Mucosa of rectum (tissue), 2 donors: Measurements from ENCODE around the gene TSG101.

Source experiments
- H3K27ac ChIP-seq, 2 donors: one replicate each; pipeline ENCODE4 v1.7.0; 2013; ENCODE audit warnings: inconsistent platforms in 2 of 2, low read depth in 2 of 2, low read length in 2 of 2
- H3K27me3 ChIP-seq, 2 donors: one replicate each; pipeline ENCODE4 v1.7.0; 2013; ENCODE audit warnings: low read length in 2 of 2; ENCODE audit not compliant: control insufficient read depth in 2 of 2, insufficient read depth in 2 of 2
- H3K36me3 ChIP-seq, 2 donors: one replicate each; pipeline ENCODE4 v1.7.0; 2013; ENCODE audit warnings: low read length in 2 of 2; ENCODE audit not compliant: control insufficient read depth in 2 of 2, insufficient read depth in 2 of 2
- H3K4me1 ChIP-seq, 2 donors: one replicate each; pipeline ENCODE4 v1.7.0; 2013; ENCODE audit warnings: low read length in 2 of 2, mild to moderate bottlenecking in 1 of 2; ENCODE audit not compliant: control insufficient read depth in 2 of 2, insufficient read depth in 2 of 2
- H3K4me3 ChIP-seq, 2 donors: one replicate each; pipeline ENCODE4 v1.7.0; 2013; ENCODE audit warnings: low read length in 2 of 2
- H3K9ac ChIP-seq, 2 donors: one replicate each; pipeline ENCODE4 v1.7.0; 2013; ENCODE audit warnings: low read length in 2 of 2, low read depth in 1 of 2, mild to moderate bottlenecking in 1 of 2
- H3K9me3 ChIP-seq, 2 donors: one replicate each; pipeline ENCODE4 v1.7.0; 2013; ENCODE audit warnings: low read length in 2 of 2; ENCODE audit not compliant: control insufficient read depth in 2 of 2
- donor health status: healthy.
- donor health status: Normal muscosa, but diverticular disease.

Gene TSG101

DNA sequence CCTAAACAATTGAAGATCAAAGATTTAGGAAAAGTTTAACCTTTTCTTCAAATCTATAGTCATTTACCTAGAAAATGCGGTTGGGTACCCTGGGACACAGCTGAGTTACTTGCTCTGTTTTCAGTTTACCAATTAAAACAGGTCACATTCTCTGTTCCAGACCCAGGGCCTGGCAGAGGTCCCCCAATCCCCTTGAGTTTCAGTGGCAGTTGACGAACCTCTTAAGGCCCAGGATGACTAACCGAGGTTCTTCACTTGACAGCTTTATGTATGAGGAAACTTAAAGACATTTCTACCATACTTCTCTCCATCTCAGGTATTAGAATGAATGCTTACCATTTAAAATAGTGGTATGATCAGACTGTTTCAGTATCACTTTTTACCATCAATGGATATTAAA, 54.7 kb downstream of the TSG101 start:
- Histone ChIP-seq H3K27ac (no peak overlapping the region), H3K9me3 (no peaks in the 10 kb centered on the region), H3K4me3 (no peak overlapping the region), H3K27me3 (no peaks in the 10 kb centered on the region), H3K36me3 (peaks cover 2 to 17% of the 10 kb centered on the region in 2 donors), H3K9ac (no peak overlapping the region), H3K4me1 (no peaks in the 10 kb centered on the region)

DNA sequence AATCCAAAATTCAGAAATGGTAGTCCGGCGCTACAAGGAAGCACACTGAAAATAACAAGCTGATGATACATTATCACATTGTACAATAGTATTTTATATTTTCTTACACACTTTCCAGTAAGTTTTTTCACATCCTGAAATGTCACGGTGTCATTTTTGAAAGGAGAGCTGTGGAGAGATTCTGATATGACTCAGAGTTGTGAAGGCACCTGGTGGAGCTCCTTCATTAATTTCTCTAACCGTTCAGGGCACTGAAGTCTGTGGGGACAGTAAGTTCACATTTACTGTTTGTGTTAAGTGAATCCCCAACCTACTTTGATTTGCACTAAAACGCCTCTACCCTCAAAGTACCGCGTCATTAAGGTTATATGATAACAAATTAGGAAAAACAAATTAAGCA, 57.8 kb downstream of the TSG101 start:
- Histone ChIP-seq H3K36me3 (no peaks in the 10 kb centered on the region), H3K27me3 (no peaks in the 10 kb centered on the region), H3K4me3 (no peak overlapping the region), H3K9ac (no peak overlapping the region), H3K4me1 (no peaks in the 10 kb centered on the region), H3K9me3 (no peaks in the 10 kb centered on the region), H3K27ac (no peak overlapping the region)

DNA sequence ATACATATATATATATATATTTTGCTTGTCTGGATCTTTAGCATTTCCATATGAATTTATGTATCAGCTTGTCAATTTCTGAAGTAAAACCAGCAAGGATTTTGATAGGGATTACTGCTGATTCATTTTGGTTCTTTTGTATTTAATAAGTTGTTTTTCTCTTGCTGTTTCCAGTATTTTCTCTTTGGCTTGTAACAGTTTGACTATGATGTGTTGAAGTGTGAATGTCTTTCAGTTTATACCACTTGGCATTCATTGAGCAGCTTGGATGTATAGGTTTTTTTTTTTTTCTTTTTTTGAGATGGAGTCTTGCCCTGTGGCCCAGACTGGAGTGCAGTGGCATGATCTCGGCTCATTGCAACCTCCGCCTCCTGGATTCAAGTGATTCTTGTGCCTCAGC, 58.7 kb downstream of the TSG101 start:
- Histone ChIP-seq H3K27me3 (no peaks in the 10 kb centered on the region), H3K9me3 (no peaks in the 10 kb centered on the region), H3K9ac (no peak overlapping the region), H3K36me3 (no peaks in the 10 kb centered on the region), H3K4me1 (no peaks in the 10 kb centered on the region), H3K4me3 (no peak overlapping the region), H3K27ac (no peak overlapping the region)

DNA sequence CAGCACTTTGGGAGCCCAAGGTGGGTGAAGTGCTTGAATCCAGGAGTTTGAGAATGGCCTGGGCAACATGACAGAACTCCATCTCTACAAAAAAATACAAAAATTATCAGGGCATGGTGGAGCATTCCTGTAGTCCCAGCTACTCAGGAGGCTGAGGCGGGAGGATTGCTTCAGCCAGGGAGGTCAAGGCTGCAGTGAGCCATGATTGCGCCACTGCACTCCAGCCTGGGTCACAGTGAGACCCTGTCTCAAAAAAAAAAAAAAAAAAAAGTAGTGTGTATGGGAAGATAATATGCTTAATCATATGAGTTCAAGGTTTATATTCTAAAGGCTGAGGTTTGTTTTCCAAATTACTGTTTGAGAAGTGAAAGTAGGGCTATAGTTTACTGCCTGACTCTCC, 60.3 kb downstream of the TSG101 start:
- Histone ChIP-seq H3K4me3 (no peak overlapping the region), H3K27ac (no peak overlapping the region)

DNA sequence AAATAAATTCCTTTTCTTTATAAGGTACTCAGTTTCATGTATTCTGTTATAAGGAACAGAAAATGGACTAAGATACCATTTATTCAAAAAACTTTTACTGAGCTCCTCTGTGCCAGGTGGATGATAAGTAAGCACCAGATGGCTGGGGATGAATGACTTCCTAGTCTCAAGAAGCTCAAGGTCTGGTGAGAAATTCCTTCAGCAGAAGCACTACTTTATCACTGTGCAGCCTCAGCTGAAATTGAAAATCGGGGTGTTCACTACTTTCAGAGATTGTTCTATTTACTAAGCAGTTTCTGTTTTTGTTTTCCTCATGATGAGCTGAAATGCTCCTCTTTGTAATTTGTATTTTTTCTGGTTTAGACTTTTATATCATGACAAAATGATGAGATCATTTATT, 63.3 kb downstream of the TSG101 start:
- H3K27me3 ChIP-seq = no peaks in the 10 kb centered on the region
- H3K9me3 ChIP-seq = no peaks in the 10 kb centered on the region
- no peak overlapping the region for H3K4me3 ChIP-seq
- H3K9ac ChIP-seq = no peak overlapping the region
- H3K36me3 ChIP-seq = no peaks in the 10 kb centered on the region
- H3K27ac ChIP-seq = no peak overlapping the region
- no peaks in the 10 kb centered on the region for H3K4me1 ChIP-seq

More for the DNA sequence above, 60.3 kb downstream of the TSG101 start:
- no peaks in the 10 kb centered on the region for H3K27me3 ChIP-seq
- H3K36me3 ChIP-seq = no peaks in the 10 kb centered on the region
- no peaks in the 10 kb centered on the region for H3K9me3 ChIP-seq
- H3K4me1 ChIP-seq = no peaks in the 10 kb centered on the region
- no peak overlapping the region for H3K9ac ChIP-seq

DNA sequence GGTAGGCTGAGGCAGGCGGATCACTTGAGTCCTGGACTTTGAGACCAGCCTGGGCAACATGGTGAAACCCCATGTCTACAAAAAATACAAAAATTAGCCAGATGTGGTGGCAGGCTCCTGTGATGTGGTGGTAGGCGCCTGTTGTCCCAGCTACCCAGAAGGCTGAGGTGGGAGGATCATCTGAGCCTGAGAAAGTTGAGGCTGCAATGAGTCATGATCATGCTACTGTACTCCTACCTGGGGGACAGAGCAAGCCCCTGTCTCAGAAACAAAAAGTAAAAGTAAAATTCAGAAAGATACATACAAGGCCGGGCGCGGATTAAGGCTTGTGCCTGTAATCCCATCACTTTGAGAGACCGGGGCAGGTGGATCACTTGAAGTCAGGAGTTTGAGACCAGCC, 64.8 kb downstream of the TSG101 start:
- no peaks in the 10 kb centered on the region for H3K27me3 ChIP-seq
- no peaks in the 10 kb centered on the region for H3K9me3 ChIP-seq
- no peaks in the 10 kb centered on the region for H3K36me3 ChIP-seq
- no peak overlapping the region for H3K27ac ChIP-seq
- H3K9ac ChIP-seq = no peak overlapping the region
- no peaks in the 10 kb centered on the region for H3K4me1 ChIP-seq
- no peak overlapping the region for H3K4me3 ChIP-seq

DNA sequence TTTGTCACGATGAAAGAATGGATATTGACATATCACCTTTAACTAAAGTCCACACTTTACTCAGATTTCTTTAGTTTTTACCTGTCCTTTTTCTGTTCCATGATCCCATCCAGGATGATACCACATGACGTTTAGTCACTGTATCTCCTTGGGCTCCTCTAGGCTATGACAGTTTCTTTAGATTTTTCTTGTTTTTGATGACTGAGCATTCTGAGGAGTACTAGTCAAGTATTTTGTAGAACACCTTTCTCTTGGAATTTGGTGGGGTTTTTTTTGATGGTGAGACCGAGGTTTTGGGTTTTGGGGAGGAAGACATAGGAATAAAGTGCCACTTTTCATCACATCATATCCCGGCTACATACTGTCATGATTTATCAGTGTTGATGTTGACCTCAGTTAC, 67.1 kb downstream of the TSG101 start:
- H3K9ac ChIP-seq = no peak overlapping the region
- no peaks in the 10 kb centered on the region for H3K4me1 ChIP-seq
- H3K4me3 ChIP-seq = no peak overlapping the region
- H3K27ac ChIP-seq = no peak overlapping the region
- no peaks in the 10 kb centered on the region for H3K9me3 ChIP-seq
- no peaks in the 10 kb centered on the region for H3K27me3 ChIP-seq
- H3K36me3 ChIP-seq = no peaks in the 10 kb centered on the region

DNA sequence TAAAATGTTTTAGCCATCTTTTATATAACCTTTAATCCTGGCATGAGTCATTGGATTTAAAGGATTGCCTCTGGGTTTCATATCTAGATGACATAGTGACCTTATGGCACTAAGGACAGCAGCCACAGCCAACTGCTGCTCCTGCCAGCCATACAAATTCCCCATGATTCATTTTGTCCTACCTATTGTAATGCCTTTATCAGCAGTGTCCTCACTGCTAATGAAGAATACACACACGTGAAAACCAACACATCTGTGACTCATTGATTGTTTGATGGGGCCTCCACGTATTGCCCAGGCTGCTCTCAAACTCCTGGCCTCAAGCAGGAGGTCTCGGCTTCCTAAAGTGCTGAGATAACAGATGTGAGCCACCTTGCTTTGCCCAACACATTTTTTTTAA, 69.3 kb downstream of the TSG101 start:
- H3K9ac ChIP-seq = no peak overlapping the region
- H3K36me3 ChIP-seq = no peaks in the 10 kb centered on the region
- no peaks in the 10 kb centered on the region for H3K4me1 ChIP-seq
- H3K27me3 ChIP-seq = no peaks in the 10 kb centered on the region
- H3K9me3 ChIP-seq = no peaks in the 10 kb centered on the region
- no peak overlapping the region for H3K27ac ChIP-seq
- no peak overlapping the region for H3K4me3 ChIP-seq

DNA sequence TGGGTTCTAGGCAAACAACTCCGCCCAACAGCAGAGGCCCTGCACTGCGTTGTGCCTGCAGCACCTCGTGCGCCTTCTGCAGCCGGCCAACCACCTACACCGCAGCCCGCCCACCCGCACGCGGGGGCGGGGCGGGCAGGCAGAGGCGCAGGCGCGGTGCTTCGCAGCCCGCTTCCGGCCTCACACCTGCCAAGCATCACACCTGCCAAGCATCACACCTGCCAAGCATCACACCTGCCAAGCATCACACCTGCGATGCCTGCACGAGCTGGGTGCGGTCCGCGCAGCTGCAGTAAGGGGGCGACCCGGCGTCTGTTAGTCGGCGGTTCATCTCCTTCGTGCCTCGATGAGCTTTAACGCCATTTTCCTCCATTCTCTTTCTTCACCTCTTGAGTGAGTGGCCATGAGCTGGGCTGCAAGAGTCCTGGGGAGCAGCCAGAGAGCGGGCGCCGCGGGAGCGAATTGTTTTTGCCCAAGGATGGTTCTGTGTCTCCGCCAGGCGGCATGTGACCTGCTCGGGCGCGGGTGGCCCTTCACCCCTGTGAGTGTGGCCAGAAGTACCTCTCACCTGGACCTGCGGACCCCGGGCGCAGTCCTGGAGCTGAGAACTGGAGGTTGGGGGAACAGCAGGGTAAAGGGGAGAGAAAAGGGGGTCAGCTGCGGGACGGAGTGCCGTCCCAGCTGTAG, 70.9 kb downstream of the TSG101 start, which contains the start of gene LDHAL6A:
TSS of gene LDHAL6A (plus strand) at position 171 of the 687 bp plus-strand sequence. CDS start 825 bp downstream, outside the sequence.
- Histone ChIP-seq H3K36me3 (no peaks in the 10 kb centered on the region), H3K4me3 (no peak within 1 kb of the TSS), H3K4me1 (no peaks in the 10 kb centered on the region), H3K9ac (no peak within 1 kb of the TSS), H3K27me3 (no peaks in the 10 kb centered on the region), H3K27ac (no peak within 1 kb of the TSS), H3K9me3 (no peaks in the 10 kb centered on the region)

DNA sequence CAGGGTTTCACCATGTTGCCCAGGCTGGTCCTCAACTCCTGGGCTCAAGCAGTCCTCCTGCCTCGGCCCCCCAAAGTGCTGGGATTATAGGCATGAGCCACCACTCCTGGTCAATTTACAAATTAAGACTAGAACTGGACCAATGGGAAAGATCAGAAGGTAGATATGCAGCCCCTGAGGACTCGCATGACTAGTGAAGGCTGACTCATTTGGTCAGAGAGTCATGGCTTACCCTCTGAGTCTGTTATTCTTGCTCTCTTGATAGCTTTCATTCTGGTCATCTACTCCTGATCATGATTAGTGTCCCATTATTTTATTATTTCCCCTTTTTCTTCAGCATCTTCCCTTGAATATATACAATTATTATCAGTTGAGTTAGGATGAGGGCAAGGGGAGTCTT, 73.8 kb downstream of the TSG101 start:
- Histone ChIP-seq H3K27ac (no peak overlapping the region), H3K9me3 (no peaks in the 10 kb centered on the region), H3K27me3 (peaks cover 0 to 2% of the 10 kb centered on the region in 2 donors), H3K4me3 (no peak overlapping the region), H3K4me1 (no peaks in the 10 kb centered on the region), H3K36me3 (no peaks in the 10 kb centered on the region), H3K9ac (no peak overlapping the region)
